ENCODE results near the gene RTN4R. TPM values are rescaled to one million over a fixed set of nuclear protein-coding genes. Genes with fewer than 3 reads are reported as not detected.
"Not testable (repeated sequence)": the region's sequence is repeated elsewhere in the genome, so short reads cannot be mapped to it uniquely, and the experiment has no call there.

Gene RTN4R
- polyA plus RNA-seq, 1 donor, result 3.4 TPM

DNA sequence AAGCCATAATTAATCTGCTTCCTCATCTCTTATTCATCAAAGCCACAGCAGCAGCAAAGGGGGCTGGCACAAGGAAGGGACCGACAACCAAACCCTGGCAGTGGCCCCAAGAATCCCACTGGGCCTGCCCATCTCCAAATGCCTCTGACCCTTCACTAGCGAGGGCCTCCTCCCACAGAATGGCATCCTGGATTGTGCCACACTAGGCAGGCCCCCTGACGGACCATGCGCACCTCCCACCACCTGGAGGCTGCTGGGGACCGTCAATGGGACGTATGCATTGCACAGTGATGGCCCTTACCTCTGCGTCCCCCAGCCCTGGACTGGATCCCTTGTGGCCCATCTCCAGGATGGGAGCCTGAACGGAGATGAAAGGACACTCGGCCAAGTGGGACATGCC lies 4.1 kb upstream of the RTN4R start:
- DNase-seq, result no peak

DNA sequence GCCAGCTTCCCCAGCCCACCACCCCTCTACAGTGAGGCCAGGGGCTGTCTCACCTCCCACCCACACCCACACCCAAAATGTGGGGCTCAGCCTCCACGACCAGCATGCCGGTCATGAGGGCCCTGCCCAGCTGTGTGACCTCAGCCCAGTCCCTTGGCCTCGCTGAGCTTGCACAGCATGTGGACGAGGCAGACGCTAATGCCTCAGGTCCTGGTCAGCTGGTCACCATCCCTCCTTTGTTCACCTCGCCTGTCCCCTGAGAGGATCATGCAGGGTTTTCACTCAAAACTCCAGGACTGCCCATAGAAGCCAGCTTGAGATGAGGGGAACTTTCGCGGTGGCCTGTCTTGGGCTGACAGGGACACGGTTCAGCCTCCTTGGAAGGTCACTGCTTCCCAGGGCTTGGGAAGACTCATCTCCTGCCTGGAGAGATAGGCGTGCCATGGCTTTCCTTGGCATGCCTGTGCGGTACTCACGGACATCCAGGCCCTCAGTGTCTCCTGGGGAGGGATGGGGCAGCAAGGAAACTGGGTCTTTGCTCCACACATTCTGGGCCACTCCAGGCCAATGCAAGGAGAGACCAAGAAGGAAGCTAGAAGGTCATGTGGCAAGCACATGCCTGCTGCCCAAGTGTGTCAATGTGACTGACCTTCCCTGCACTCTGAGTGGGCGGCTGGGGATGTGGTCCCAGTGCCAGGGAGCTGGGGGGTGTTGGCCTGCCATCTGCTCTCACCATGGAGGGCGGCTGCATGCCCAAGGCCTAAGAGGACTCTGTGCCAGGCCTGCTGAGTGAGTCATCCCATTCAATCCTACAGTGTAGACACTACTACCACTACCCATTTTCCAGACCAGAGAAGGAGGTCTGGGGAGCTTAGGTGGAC lies 3.2 kb upstream of the RTN4R start:
- no peak for DNase-seq

DNA sequence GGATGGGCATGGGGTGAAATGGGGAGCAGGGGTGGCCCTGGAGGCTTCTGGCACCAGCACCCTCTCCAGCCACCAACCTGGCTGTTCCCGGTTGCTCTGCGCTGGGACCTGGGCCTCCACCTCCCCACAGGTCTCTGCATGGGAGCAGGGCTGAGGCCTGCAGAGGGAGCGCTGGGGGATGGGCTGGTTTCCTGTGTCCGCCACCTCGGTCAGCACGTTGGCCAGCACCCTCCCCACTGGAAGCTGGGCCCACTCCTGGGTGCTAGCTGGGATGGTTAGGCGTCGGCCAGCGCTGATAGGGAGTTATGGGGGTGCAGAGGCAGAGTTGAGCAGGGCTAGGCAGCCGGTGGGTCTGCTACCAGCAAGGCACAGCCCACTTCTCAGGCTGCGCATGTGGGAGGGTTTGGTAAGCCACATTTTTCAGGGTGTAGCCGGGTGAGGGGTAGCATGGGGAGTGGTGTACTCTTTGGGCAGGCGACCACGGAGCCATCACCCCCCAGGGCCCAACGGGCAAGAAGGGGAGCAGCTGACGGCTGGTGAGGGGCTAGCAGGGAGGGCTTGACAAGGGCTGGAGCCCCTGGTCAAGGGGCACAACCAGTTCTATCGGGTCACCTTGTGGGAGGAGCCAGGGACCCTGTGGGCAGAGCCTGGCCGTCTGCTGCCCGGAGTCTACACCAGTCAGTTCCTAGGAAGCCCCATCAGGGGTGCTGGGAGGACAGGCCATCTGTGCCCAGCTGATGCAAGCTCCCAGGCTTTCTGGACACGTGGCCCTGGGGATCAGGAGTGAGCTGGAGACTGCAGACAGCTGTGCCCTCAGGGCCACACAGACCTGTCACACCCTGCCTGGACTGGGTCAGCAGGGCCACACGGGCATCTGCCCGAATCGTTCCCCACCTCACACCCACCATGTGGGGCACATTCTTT lies 2.3 kb upstream of the RTN4R start:
- not testable (repeated sequence) for DNase-seq

DNA sequence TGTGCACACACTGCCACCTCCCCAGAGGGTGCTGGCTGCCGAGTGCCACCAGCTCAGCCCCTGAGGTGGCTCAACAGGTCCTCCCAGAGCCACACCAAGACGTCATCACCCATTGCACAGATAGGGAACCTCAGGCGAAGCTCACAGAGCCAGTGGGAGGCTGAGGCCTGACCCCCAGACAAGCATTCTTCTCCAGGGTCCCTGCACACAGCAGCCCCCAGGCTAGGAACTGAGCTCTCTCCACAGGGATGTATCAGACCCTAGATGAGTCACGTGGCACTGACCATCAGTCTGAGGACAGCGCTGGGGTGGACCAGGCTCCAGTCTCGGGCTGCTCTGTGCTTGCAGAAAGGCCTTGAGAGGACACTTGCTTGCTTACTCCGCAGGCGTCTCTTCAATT lies 1.6 kb upstream of the RTN4R start:
- not testable (repeated sequence) for DNase-seq

DNA sequence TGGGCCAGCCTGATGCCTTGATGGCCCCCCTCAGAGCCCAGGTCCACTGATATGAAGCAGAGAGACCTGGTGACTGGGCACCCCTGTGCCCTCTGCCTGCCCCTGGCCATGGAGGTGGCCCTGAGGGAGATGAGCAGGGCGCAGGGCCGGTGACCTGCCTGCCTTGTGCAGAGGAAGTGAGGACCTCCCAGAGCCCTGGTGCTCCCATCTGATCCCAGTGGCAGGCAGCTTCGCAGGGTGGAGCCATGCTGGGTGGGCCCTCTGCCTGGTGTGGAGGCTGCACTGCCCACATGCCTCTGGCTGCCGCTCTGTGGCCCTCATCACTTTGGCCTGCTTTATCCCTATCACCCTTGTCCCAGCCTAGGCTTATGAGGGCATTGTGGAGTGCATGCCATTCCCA lies 1.1 kb upstream of the RTN4R start:
- not testable (repeated sequence) for DNase-seq

DNA sequence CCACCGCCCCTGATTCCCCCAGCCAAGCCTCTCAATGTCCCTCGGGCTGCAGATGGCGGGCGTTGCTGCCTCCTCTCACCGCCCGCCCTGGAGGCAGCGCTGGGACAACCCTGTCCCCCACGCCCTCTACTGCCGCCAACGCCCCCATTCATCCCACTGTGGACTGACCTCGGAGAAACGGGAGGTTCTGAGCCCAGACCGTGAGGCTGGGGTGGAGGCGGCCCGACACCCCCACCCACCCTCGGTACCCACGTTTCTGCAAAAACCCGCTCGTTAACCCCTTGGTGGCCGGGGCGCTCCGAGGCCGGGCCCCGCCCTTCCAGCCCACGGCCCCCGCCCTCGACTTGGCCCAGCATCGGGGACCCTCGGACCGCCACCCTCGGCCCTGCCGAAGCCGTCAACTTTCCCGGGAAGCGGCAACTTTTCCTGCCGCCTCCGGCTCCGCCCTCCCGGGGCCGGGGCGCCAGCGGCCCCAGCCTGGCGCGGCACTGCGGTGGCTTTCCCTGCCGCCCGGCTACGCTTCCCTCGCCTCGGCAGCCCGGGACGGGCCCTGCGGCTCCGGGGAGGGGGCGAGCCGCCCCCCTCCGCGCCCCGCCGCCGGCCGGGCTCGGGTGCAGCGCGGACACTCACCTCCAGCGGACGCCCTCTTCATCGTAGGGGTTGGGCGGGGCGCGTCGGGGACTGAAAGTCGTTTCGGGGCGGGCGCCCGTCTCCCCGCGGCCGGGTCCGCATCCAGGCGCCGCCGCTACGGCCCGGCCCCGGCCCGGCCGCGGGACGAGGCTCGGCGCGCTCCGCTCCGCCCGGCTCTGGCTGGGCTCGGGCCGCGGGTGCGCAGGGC lies 458 bp downstream of the RTN4R start:
- DNase-seq, result no peak

DNA sequence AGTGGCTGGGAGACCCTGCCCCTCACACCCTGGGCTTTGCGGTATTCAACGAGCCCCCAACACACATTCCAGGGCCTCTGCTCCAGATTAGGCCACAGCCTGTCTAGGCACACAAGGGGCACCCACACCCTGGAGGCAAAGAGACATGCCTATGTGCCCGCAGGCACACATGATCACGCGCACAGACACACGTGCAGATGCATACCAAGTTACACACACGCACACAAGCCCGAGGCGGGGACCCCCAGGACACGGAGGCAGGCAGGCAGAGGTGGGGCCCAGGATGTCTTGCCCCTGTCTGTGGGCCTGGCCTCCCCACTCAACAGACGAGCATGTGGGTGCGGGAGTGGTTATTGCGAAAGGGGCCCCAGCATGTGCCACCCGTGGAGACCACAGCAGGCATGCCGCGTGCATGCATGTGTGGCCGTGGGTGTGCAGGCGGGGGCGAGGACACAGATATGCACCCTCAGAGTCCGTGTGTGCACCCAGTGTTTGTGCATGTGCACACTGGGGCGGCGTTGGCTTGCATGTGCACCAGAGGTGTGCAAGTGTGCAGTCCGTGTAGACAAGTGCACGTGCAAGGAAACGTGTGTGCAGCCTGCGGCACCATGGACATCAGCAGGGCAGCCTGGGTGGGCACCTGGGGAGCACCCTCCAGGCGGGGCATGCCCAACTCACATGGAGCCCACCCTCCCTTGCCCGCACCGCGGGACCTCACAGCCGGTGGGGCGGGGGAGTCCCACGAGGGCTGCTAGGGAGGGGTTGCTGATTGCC lies 1.3 kb downstream of the RTN4R start:
- not testable (repeated sequence) for DNase-seq

DNA sequence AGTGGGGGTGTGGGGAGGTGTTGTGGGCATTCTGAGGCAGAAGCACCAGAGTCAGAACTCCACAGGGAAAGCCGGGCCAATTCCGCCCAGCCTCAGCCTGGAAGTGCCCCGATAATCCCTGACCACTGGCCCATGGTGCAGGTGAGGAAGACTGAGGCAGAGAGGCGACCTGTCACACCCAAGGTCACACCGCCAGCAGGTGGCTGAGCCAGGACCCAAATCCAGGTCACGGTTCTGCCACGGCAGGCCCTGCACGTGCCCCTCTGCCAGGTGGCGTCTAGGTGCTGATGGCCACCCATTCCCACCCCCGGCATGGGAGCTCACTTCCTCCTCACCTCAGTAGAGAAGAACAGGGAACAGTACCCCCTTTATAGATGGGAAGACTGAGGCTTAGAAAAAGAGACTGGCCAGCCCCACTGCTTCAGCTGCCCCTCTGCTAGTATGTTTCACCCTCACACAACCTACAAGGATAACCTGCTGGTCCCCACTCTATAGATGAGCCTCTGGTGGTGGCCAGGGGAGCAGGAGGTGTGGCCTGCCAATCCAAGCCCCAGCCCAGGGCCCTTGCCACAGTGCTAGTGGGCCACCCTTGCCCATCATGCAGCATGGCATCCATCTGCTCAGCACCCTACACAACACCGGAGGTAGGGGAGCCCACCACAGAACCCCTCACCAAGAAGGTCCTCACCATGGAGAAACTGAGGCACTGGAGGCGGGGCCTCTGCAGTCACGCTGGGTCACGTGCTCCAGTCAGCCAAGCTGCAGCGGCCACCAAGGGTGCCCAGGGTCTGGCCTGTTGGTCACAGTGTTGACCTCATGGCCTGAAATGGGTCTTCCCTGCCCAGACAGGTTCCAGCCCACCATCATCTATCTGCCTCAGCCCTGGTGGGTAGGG lies 2.1 kb downstream of the RTN4R start:
- not testable (repeated sequence) for DNase-seq

DNA sequence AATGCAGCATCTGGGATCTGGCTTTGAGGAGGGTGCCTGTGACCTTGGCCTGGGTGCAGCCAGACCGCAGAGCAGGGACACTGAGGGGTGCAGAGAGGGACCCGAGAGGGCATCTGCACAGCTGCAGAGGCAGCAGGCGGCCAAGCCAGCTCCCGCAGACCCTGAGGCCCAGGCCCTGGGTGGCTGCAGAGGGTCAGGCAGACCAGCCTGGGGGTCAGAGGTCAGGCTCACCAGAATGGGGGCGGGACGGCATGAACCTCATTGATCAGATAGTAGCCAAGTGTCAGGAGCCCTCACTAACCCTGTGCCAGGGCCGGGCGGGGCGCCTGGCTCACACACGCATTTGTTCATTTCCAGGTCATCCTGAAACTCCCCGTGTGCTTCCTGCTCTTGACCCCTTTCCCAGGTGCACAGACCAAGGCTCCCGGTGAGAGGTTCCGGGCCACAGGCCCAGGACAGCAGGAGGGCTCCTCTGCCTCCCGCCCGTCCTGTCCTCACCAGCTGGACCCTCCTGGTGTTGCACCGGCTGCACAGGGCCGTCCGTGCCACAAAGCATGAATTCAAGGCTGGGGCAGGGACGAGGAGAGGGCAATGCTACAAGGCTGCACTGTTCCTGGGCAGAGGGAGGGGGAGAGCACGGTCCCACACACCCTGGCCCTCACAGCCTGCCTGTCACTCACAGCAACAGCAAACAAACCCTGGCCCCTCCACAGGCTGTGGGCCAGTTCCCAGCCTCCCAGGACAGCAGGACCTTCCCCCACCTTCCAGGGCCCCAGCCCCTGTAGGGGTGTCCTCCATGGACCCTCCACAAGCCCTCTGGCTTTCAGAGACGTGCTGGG lies 3.3 kb downstream of the RTN4R start:
- DNase-seq, result no peak

DNA sequence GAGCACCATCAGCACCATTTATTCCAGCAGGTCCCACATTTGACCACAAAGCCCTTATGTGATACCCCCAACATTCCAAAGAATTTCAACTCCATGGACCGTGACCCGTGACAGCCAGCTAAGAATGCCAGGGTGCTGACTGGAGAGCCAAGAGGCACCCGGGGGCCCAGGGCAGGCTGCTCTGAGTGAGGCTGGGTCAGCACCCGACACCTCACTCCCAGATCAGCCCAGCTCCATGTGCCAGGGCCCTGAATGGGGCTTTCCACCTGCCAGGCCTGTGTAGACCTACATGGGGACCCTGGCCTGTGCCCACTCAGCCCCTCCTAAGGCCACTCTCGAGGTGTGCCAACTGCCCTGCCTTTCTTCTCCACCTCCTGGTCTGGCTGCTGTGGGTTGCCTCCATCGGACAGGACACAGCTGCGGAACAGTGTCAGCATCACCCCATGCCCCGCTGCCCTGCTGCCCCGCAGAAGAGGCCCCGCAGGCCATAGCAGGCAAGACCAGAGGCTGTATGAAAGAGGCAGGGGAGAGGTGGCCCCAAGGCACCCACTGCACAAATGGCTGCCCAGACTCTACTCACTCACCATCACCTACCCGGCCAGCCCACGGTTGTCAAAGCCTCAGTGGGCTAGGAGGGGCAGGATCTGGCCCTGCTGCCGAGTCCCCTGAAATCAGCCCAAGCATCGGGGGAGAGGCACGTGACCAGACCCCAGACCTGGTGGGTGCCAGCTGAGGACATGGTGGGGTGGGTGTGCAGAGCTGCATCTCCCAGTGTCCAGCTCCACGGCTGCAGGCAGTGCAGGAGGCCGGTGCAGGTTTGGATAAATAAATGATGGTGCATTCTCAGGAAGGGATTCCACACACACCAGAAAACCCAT lies 4.5 kb downstream of the RTN4R start:
- not testable (repeated sequence) for DNase-seq

DNA sequence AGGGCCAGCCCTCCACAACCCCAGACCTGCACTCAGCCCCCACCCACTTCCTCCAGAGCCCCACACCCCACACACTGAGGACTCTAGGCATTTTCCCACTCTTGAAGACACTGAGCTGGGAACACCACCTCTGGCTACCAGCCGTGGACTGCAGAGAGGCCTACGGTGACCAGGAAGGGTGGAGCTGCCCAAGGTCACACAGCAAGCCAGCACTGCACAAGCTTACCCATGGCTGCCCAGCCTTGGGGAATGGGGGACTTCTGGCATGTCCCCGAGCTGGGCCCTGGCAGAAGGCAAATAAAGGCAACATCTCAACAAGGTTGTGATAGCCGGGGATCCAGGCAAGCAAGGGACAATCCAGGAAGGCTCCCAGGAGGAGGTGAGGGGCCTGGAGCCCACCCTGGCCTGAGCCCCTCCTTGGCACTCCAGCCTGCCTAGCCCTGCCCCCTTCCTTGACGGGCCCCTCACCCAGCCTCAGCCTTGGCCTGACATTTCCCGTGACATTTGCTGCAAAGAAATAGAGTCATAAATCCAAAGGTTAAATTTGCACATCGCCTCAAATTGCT lies 5.5 kb downstream of the RTN4R start:
- DNase-seq, result no peak

DNA sequence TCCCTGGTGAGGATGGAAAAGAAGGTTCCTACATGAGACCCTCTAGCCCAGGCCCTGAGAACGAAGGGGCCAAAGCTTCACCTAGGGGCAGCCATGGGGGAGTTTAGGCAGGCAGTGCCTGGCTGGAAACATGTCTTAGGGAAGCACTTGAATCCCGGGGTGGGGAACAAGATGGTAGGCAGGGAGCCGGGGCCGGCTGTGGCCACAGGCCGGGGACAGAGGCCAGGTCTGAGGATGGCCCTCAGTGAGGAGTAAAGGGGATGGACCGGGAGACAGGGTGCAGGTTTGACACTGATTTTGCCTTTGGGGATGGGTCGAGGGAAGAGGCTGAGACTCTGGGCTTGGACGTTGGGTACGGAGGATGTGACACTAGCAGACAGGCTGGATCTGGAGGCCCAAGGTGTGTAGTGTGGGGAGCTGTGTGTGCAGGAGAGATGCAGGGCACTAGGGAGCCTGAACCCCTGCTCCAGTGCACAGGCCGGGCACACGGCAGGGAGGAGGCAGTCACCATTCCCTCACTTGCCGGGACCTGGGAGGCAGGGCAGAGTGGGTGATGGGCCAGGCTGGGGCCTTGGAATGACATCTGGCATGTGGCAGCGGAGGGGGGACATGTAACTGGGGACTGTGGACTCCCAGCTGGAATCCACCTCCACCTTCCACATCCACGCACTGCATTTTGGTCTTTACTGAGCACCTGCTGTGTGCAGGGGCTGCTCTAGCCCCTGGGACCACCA lies 6.1 kb downstream of the RTN4R start:
- no peak for DNase-seq

DNA sequence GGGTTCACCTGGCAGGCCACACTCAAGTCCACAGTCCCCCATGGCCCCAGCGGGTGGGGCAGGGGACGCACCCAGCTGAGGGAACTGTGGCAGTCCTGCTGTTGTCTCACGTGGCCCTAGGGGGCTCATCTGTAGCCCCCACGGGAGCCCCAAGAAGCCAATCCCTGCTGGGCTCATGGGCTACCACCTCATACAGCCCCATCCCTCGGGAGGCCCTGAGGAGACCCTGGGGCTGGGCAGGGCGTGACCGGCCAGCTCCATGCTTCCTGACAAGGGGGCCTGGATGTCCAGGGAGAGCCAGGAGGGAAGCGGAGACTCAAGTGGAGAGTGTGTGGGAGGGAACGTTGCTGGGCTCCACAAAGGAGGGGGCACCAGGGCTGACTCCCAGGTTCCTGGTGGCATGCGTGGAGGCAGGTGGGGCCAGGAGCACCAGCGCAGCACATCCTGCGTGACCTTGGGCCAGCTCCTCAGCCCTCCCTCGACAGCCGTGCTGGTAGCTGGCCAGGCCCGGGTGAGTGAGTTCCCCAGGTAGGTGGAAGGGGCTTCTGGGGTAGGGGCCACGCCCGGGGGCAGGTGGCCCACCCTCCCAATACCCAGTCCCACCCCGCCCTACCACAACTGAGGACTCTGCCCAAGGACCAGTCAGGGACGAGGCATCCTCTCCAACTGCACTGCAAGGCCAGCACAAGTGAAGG lies 7.9 kb downstream of the RTN4R start:
- DNase-seq, result no peak

DNA sequence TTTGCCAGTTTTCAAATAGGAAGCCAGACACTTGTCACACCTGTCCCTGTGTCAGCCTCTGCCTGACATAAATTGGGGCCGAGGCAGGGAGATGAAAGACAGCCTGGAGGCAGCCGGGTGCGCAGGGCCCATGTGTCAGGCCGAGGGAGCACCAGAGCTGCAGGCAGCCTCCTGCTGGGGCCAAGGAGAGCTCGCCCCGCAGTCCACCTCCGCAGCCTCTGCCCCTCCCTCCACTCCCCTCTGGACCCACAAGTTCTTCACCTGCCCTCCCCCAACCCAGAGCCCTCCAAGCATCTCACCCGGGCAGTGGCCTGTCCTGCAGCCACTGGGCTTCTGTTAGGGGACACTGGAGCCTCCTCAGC lies 8.8 kb downstream of the RTN4R start:
- DNase-seq, result no peak

DNA sequence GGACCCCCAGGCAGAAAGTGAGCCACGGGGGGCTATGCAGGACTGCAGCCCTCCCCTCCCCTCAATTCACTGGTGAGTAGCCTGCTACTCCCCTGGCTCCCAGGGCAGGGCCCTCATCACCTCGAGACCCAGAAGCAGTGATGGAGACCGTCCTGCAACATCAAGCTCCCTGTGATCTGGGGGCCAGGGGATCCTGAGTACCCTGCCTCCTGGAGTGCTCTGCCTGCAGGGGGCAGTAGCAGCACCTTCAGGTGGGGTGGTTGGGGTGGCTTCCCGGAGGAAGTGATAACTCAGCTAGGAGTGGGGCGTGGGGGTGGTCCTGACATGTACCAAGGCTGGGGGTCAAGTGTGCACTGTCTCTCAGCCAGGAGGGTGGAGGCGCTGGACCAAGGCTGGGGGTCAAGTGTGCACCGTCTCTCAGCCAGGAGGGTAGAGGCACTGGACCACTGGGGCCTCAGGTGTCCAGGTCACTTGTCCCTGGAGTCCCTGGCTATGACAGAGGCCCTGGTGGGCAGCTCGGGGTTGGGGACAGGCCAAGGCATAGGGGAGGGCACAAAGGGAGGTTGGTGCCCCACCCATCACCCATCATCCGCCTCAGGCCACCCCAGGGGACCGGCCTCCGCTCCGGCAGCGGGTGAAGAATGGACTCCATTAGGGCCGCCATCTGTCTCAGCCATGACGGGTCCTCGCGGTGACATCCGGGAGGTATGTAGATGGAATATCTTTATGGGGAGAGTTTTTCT lies 9.4 kb downstream of the RTN4R start:
- no peak for DNase-seq

DNA sequence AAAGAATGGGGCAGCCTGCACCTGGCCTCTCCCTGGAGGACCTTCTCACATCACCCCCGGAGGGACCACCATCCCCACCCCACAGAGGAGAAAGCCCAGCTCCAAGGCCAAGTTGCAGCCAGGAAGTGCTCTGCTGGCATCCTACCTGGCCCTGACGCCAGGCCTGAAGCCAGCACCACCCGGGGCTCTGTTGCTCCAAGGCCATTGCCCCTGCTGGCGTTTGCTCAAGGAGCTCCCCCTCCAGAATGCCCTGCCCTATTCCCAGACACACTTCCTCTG lies 10.2 kb downstream of the RTN4R start:
- DNase-seq, result no peak
